GM12801 (cell line): ENCODE measurements around the gene KDR.

Source experiments
- TF ChIP-seq, protein P1 (sequence below): IDR thresholded peaks from one replicate; pipeline ENCODE4 v1.5.1; 2011; ENCODE audit warnings: control low read depth; ENCODE audit not compliant: insufficient read length; ENCODE audit errors: extremely low read depth

The KDR gene

DNA sequence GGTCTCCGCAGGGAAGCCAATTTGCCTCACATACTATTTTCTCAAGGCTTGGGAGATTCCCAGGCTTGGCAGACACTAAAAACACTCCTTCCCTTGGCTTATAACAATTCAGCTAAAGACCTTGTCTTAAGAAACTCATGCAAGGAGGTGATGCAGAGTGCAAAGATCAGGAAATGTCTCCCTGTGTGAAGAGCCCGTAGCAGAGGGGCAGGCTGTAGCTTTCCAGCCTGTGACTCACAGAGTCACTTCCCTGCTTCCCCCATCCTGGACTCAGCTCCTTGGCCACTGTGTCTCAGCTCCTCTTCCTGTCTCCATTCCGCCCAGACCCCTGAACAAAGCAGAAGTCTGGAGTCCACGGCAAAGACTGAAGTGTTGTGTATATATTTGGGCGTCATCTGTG, 56.1 kb downstream of the KDR start:
- TF ChIP-seq, protein P1, sequence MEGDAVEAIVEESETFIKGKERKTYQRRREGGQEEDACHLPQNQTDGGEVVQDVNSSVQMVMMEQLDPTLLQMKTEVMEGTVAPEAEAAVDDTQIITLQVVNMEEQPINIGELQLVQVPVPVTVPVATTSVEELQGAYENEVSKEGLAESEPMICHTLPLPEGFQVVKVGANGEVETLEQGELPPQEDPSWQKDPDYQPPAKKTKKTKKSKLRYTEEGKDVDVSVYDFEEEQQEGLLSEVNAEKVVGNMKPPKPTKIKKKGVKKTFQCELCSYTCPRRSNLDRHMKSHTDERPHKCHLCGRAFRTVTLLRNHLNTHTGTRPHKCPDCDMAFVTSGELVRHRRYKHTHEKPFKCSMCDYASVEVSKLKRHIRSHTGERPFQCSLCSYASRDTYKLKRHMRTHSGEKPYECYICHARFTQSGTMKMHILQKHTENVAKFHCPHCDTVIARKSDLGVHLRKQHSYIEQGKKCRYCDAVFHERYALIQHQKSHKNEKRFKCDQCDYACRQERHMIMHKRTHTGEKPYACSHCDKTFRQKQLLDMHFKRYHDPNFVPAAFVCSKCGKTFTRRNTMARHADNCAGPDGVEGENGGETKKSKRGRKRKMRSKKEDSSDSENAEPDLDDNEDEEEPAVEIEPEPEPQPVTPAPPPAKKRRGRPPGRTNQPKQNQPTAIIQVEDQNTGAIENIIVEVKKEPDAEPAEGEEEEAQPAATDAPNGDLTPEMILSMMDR: no peak

DNA sequence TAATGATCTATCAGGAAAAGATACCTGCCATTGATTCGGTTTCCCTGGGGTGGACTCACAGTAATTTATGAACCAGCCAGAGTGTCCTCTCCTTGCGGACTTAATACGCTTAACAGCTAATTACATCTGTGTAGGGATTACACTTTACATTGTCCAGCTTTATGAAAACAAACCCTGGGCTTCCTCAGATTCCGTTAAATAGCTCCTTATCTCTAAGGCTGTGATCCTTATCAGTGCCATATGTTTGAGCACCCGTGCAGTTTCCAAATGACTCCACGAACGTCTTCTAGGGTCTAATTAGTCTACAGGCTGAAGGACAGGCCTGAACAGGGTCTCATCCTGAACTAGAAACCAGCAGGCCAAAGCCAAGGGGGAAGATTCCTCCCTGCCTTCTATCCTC, 56.9 kb downstream of the KDR start:
- TF ChIP-seq, protein P1: no peak

DNA sequence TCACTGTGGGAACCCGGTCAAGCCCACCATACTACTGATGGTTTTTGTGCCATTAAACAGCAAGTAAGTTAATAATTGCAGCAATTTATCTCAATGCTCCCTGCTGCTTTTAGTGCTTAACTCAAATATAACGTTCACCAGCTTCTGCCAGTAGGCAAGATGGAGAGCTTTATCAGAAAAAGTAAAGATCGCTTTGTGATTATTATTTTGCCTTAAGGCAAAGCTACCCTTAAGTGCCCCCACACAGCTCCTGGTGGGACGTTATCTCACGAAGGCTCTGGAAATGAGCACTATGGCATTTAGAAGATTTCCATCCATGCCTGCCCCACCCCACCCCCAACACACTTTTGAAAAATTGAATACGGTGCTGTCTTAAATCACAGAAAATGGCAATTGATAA, 59.4 kb downstream of the KDR start:
- TF ChIP-seq, protein P1: no peak

DNA sequence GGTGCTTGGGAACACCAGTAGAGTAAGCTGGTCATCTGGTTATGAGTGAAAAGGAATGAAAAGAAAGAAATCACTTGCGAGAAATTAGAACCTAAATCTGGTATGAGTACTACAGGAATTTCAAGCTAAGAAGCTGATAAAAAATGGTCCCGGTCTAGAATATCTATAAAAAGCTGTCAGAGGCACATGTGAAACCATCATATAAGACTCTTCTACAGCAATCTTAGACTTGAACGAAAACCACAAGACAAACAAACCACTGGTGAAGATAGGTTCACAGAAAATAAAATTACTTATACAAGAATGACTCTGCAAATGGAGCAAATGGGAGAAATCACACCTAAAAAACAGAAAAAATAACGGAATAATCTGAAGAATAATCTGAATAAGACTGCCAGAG, 69.9 kb downstream of the KDR start:
- TF ChIP-seq, protein P1: no peak

DNA sequence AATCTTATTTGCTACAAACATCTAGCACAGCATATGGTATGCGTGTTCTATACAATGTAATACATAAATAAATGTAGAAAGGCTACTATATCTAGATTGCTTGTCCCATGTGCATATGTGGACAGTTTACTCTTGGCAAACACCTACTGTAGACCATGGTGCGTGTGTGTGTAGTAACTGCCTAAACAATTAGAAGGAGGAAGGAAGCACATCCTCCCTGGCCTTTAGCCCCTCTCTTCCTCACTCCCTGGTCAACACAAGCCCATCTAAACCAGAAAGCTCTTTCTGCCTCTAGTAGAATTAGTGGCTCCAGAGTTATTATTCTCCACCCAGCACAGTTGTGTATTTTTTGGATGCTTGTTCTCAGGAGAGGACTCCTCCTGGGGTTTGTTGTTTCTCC, 73.9 kb downstream of the KDR start:
- TF ChIP-seq, protein P1: no peak

DNA sequence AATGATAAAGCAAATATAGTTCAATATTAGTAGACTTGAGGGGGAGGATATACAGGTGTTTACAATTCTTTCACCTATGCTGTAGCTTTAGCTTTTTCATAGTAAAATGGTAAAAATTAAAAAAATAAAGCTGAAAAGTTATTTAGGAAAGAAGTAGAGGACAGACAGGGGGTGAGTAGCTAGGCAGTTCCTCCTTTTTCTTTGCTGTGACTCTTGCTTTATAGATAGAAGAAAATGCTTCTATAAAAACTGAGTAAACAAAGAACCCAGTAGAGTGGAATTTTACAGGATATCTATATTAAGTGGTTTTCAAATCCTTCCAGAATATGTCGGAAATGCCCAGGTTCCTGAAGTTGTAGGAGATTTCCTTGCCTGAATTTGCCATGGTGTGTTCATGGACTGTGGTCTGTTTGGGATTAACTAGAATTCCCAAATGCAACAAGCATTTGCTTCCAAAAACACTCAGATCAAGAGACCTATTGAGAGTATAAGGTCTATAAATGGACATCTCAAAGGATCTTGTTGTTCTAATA, 74.9 kb downstream of the KDR start:
- TF ChIP-seq, protein P1: no peak

DNA sequence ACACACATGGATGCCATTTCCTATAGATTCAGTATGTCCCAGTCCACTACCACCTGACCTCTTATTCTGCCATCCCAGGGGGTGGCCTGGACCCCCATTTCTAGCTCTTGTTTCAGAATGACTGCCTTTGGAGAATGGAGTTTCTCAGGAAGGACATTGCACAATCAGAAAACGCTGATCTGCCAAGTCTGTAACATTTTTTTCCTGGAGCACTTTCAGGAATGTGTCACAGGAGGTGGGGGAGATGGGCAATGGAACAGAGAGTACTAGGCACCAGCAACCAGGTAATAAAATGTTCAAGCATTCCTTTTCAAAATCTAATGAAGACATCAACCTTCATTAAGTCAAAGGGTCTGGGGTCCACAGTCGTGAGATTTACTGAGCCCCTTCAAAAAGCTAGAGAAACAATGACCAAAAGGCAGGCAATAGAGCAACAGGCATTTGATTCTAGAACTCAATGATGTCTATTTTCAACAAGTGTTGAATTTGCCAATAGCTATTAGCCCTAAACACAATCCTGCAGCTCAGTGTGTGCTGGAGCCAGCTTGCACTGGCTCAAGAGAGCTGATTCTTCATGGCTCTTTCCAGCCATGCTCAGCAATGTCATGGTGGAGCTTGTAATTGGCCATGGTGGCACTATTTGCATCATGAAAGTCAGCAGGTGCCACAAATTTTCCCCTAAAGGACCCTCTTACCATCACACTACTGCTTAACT, 87.1 kb downstream of the KDR start:
- TF ChIP-seq, protein P1: no peak

DNA sequence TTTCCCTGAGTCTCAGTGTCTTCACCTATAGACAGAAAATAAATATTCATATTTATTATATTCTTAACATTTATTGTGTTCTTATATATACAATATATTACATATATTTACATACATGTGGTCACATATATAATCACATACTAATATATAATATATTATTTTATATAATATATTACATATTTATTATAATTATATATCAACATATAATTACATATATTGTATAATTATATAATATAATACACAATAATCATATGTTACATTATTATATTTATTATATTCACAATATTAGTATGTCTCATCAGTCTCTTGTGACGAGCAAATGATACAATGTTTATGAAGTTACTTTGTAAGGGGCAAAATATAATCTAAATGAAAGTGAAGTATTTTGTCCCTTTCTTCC, 87.7 kb downstream of the KDR start:
- TF ChIP-seq, protein P1: no peak
